Occipital lobe (tissue), 2 donors: ENCODE results near the gene DLG2. TPM values are rescaled to one million over a fixed set of nuclear protein-coding genes. Genes with fewer than 3 reads are reported as not detected.
"Not testable (repeated sequence)": the region's sequence is repeated elsewhere in the genome, so short reads cannot be mapped to it uniquely, and the experiment has no call there.

ENCODE experiments used
- DNase-seq: peaks from one replicate; lab custom pipeline; 2025; lab: John Stamatoyannopoulos, UW
- total RNA-seq: library from RNA; depleted of rRNA; stranded (reverse); fragments of >200 nt; gene quantifications from one replicate; pipeline ENCODE4 v1.2.3, GENCODE V29; 2014

Gene DLG2
- total RNA-seq, 1 donor from 2014 or later, result 353 TPM

GRCh38 chr11:83601914-83602527, 2025.1 kb downstream of the DLG2 start:
- DNase-seq, result no peak

GRCh38 chr11:83601201-83601913, 2025.8 kb downstream of the DLG2 start:
- DNase-seq, result no peak

GRCh38 chr11:83600661-83601060, 2026.5 kb downstream of the DLG2 start:
- DNase-seq, result no peak

- no peak for DNase-seq
Measured at GRCh38 chr11:83599066-83599465, 2028.1 kb downstream of the DLG2 start.

GRCh38 chr11:83587797-83588196, 2039.3 kb downstream of the DLG2 start:
- DNase-seq, result not testable (repeated sequence)

GRCh38 chr11:83583757-83584366, 2043.3 kb downstream of the DLG2 start:
- no peak for DNase-seq

GRCh38 chr11:83574519-83574918, 2052.6 kb downstream of the DLG2 start:
- no peak for DNase-seq

GRCh38 chr11:83572581-83573496, 2054.3 kb downstream of the DLG2 start:
- DNase-seq, result no peak

GRCh38 chr11:83571302-83571701, 2055.8 kb downstream of the DLG2 start:
- no peak for DNase-seq

- DNase-seq, result no peak
Measured at GRCh38 chr11:83569134-83569805, 2057.9 kb downstream of the DLG2 start.

- no peak for DNase-seq
Measured at GRCh38 chr11:83568516-83568915, 2058.6 kb downstream of the DLG2 start.

GRCh38 chr11:83566950-83567349, 2060.2 kb downstream of the DLG2 start:
- no peak for DNase-seq

GRCh38 chr11:83564870-83565269, 2062.3 kb downstream of the DLG2 start:
- no peak for DNase-seq

GRCh38 chr11:83558281-83558680, 2068.9 kb downstream of the DLG2 start:
- no peak for DNase-seq

- DNase-seq, result no peak
Measured at GRCh38 chr11:83557653-83558052, 2069.5 kb downstream of the DLG2 start.

- no peak for DNase-seq
Measured at GRCh38 chr11:83554876-83555275, 2072.3 kb downstream of the DLG2 start.

- no peak for DNase-seq
Measured at GRCh38 chr11:83549984-83550667, 2077.0 kb downstream of the DLG2 start.

- no peak for DNase-seq
Measured at GRCh38 chr11:83546368-83546767, 2080.8 kb downstream of the DLG2 start.

- no peak for DNase-seq
Measured at GRCh38 chr11:83545494-83546260, 2081.5 kb downstream of the DLG2 start.

- no peak for DNase-seq
Measured at GRCh38 chr11:83544846-83545245, 2082.3 kb downstream of the DLG2 start.
